ENCODE measurements around the gene FAM222B.
A peak's percentile ranks its signal among the peaks of the same experiment; 100 is the strongest.

The FAM222B gene

DNA sequence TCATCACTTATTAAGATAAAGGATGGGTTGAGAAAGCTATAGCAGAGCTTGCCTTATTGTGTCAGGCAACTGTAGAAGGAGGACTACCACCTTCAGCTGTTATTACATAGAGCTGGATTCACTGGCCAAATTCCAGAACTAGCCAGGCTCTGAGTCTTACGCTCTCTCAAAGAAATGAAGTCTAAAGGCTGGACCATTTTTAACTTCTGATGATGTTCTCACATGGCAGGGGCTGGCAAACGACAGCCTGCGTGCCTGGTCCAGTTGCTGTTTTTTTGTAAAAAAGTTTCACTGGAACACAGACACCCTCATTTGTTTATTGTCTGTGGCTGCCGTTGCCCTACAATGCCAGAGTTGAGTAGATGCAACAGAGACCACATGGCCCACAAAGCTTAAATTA, 77.6 kb downstream of the FAM222B start:
- DNase-seq = no peak

DNA sequence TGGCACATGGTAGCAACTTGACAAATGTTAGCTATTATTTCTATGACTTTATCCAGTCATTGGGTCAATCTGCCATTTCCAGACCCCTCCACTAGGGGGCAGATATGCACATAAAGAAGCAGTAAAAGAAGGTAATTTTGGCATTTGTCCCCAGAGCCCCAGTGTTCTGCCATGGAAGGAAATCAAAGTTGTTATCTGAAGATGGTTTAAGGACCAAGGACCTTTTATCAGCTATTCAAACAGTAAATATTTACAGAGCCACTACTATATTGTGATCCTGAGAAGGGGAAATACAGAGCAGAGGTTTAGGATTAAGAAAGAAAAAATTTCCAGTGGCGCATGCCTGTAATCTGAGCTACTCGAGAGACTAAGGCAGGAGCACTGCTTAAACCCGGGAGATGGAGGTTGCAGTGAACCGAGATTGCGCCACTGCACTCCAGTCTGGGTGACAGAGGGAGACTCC, 78.8 kb downstream of the FAM222B start:
- peak; percentile 63 for DNase-seq

GRCh38 chr17:28763137-28763799, 79.3 kb downstream of the FAM222B start:
- DNase-seq = no peak

DNA sequence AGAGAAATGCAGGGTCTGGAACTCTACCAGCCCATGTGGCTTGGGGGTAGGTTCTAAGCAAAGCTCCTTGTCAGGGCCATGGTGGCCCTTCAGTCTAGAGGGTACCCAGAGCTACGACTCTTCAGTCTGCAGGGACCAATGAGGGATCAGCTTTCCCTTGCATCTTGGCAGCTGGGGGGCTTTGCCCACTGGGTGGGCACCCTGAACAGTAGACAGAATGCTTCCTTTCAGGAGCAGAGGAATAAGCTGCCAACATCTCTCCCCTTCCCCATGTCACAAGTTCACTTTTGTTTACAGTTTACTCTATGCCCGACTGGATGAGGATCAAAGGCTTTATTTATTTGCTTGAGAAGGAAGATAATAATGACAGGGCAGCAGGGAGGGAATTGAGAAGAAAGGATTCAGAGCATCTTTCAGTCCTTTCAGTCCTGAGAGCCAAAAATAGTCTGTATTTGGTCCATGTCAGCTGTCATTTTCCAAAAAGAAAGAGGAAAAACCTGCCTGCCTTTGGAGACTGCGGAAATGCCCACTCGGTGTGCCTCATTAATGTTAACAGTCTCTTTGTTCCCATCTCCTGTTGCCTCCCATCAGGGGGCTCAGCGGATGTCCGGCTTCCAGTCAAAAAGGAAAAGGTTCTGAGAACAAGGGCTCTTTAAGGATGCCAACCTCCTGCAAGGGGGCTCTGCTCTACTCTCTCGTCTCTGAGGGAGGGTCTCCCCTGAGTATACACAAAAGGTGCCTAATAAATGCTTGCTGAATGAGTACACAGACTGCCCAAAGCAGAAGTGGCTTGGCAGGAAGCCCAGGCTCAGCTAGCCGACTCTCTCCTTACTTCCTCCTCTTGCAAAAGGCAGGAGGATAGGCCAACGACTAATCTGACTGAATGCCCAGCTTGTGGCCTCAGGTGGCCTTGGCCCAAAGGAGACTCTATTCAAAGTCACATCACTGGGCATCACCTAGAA, 81.7 kb downstream of the FAM222B start:
- peak; percentile 39 for DNase-seq

DNA sequence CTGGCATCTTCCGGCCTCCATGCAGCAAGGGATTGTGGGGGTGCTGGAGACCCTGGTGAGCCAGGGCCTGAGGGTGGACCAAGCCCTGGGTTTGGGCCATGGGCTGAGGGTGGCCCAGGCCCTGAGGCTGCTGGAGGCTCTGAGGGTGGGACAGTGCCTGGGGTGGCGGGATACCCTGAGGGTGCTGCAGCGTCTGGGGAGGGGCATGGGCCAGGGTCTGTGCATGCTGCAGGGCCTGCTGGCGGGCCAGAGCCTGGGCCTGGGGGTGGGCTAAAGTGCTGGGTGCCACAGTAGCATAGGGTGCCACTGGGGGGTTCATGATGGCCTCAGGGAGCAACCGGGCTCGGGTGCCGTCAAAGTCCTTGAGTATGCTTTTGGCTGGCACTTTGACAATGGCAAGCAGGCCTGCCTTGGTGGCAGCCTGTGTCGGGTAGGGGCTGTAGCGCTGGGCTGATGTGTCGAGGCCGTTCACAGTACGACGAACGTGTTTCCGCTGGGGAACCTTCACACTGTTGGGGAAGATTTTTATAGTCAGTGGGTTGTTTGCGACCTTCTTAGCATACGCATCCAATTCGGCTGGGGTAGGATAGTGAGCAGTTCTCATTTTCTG, 83.2 kb downstream of the FAM222B start:
- DNase-seq = no peak

DNA sequence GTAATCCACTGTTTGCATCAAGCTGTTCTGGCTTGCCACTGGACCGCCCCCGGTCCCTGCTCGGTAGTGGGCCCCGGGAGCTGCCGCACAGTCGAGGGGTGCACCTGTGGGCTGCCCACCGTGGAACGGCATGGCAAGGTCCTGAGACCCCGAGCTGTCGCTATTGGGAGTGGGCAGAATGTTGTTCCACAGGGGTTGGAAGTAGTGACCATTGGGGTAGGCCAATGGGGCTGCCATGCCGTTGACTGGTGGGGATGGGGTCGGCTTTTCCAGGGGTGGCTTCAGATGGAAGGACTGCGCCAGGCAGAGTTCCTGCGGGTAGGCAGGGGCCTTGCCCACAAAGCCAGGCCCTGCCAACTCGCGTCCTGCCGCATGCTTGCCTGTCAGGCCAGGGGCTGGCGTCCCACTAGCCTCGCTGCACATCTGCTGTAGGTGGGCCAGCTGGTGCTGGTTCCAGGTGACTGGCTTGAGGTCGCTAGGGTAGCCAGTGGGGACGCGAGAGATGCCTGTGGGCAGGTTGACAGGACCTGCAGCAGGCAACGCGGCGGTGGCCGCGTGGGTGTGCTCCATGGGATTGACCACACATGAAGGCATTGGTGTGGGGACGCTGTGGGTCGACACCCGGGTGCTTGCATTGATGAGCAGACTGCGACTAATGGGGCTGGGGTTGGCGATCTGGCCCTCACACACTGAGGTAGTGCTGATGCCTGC, 84.0 kb downstream of the FAM222B start:
- DNase-seq = no peak

DNA sequence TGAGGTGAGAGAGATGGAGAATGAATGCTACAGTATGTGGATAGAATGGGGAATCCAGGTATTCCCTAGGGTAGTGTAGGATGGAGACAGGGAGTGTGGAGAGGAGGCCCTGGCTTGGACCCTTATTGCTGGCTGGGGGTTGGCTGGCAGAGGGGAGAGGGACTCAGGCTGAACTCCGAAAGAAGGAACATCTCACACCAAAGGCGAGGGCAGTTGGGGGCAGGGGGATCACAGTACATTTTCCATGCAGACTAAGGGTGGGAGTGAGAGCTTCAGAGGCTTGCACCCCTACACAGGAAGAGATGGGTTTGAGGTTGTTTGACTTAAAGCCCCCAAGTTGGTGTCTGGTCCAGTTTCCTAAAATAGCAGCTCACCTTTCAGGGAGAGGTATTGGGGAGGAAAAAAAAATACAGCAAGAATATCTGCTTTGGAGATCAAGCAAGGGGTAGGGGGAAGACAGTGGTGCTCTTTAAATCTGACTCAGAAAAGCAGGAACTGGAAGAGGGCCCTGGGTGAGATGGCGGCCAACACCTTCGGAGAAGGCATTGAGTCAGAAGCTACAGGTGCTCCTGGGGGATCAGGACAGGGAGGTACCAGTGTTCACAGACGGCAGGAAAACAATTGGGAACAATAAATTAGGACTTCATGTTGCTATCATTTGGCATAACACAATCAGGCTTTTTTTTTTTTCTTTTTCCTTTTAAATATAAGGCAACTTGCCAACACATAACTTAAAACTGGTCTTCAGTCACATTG, 86.4 kb downstream of the FAM222B start:
- DNase-seq = no peak

DNA sequence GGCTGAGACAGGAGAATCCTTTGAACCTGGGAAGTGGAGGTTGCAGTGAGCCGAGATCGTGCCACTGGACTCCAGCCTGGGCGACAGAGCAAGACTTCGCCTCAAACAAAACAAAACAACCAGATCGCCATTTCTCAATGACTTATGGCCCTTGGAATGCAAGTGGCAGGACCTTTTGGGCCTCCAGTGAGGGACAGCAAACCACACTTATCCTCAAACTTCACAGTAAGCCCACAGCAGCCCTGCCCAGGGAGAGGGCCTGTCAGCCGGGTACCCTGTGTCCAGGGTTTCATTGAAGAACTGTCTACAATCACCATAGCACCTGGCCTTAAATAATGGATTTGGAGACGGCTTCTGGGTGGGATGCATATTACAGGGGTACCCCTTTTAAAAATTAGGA, 87.1 kb downstream of the FAM222B start:
- no peak for DNase-seq

DNA sequence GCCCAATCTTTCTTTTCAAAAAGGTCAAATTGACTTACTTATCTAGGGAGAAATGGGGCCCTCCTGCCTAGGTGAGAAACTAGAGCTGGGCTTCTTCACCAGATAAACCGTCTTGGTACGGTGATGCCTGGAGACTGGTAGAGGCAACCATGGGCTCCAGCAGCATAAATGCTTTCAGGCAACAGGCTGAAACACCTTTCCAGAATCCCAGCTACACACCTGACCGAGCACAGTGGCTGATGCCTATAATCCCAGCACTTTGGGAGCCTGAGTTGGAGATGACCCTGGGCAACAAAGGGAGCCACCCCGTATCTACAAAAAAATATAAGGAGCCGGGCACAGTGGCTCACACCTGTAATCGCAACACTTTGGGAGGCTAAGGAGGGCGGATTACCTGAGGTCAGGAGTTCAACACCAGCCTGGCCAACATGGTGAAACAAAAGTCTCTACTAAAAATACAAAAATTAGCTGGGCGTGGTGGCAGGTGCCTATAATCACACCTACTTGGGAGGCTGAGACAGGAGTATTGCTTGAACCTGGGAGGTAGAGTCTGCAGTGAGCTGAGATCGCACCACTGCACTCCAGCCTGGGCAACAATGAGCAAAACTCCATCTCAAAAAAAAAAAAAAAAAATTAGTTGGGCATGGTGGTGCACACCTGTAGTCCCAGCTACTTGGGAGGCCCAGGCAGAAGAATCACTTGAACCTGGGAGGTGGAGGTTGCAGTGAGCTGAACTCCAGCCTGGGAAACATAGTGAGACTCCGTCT, 90.8 kb downstream of the FAM222B start:
- DNase-seq = no peak

DNA sequence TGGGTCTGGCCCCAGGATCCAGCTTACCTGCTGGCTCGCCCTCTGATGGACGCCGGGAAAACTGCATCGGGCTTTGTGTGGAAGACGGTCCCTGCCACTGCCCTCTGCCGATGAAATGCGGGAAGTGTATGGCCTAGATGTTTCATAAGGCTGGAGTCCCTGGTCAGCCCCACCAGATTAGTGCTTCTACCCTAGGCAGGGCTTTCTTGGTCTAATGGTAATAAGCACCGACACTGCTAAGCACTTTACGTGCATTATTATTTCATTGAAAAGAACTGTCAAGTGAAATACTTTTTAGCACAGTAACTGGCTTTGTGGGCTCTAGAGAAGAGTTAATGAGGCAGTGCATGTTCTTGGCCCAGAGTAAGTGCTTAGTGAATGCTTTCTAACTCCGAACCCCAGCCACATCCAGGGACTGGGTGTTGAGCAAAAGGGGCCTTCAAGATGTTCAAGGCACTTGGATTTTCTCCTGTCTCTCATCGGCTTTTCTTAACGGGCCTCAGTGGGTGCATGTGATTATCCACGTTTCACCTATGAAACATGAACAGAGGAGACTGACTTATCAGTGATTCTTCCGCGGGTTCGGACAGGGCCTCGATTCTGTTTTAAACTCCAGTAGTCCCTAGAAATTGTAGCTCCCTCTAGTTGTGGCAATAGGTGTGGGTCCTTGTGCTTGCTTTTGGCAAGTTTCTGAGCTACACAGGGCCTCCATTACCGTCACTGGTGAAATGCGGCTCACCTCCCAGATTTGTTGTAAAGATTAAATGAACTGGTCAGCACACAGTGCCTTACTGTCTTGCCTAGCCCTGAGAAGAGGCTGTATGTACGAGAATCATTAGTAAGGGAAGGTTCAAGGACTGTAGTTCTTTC, 92.2 kb downstream of the FAM222B start:
- peak; percentile 88 for DNase-seq

GRCh38 chr17:28749516-28750177, 92.9 kb downstream of the FAM222B start:
- no peak for DNase-seq

GRCh38 chr17:28748852-28749515, 93.6 kb downstream of the FAM222B start:
- no peak for DNase-seq

- no peak for DNase-seq
These were observed 94.5 kb downstream of the FAM222B start for GRCh38 chr17:28747801-28748750.

DNA sequence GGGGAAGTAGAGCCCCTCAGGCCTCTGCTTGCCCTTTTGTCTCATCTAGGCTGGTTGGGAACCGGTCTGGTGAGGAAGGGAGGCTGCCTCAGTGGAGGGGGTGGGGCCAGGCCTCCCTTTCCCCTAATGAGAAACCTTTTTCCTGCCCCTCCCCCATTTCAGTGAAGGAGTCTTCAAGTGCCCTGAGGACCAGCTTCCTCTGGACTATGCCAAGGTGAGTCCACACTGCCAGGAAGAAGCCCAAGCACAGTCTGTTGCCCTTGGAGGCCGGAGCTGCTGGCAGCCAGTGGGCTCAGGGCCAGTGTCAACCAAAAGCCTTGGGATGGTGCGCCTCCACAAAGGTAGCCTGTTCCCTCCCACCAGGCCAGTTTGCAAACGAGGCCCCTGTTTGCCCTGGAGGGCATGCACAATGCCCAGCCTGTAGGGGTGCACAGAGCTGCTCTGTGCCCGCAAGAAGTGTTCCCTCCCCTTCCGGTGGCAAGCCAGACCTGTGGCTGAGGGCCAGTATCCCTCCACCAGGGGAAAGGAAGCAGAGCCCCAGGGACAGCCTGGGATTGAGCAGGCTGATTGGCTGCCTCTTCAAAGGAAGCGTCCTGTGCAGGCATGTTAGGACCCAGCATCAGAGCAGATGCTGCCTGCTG, 95.4 kb downstream of the FAM222B start:
- DNase-seq = no peak

DNA sequence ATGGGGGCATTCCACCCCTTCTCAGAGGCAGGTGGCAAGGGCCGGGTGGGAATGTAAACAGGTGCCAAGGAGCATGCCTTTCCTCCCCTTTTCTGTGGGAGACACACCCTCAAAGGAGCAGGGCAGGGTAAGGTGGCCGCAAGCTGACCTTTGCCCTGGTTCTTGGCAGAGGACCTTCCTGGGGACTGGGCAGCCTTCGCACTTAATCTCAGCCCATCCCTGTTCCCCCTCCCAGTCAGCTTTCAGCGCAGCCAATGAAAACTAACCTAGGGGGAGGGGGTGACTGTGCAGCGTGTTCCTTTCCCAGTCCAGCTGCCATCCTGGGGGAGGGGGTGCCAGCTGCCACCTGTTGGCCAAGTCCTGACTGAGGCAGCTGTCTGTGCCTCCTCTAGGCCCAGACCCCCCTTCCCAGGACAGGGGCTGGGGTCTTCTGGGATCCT, 96.0 kb downstream of the FAM222B start:
- DNase-seq = no peak

GRCh38 chr17:28745786-28746411, 96.7 kb downstream of the FAM222B start:
- DNase-seq = no peak
